DMS53 treated with DMSO at 0.1 percent for 48 hours (cell line): ENCODE data around the gene FNDC3B.

Experiments
- DNase-seq: peaks from one replicate; lab custom pipeline; 2025; ENCODE audit not compliant: unreplicated experiment; lab: John Stamatoyannopoulos, UW

The FNDC3B gene

GRCh38 chr3:172379372-172379771 lies 340.0 kb downstream of the FNDC3B start:
- no peak for DNase-seq

- no peak for DNase-seq
These were observed 341.3 kb downstream of the FNDC3B start for GRCh38 chr3:172380632-172381031.

- no peak for DNase-seq
These were observed 344.0 kb downstream of the FNDC3B start for GRCh38 chr3:172383306-172383796.

DNA sequence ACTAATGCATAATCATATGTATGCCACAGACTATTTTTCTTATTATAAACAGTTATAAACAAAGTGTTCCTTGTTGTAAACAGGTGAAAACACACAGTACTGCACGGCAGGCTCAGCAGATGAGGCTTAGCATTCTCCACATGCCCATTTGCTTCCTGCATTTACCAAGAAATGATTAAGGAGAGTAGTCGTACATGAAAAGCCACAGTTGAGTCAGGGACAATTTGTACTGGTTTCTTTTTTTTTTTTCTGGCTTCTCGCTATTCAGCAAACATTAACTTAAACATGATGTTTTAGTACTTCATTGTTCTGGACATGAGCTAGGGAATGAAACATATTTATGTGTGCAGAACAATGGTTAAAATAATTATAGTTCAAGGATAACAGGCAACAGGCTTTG lies 345.5 kb downstream of the FNDC3B start:
- DNase-seq, result no peak

DNA sequence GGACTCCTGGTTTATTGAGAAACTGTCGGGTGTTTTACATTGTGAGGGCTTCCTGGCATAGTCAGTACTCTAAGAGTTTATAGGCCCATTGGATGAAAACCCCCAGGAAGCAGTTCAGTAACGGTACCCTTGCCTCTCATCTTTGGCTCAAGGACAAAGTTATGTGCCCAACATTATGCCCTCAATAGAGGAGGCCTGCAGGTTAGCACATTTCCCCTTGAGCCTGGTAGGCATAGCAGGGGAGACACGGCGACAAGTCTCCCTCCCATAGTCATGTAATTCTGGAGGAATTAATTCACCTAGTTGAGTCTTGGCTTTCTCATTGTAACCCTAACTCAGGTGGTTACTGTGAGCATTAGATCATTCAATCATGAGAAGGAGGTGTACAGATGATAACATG lies 348.4 kb downstream of the FNDC3B start:
- DNase-seq, result no peak

GRCh38 chr3:172388412-172389078 lies 349.2 kb downstream of the FNDC3B start:
- no peak for DNase-seq

DNA sequence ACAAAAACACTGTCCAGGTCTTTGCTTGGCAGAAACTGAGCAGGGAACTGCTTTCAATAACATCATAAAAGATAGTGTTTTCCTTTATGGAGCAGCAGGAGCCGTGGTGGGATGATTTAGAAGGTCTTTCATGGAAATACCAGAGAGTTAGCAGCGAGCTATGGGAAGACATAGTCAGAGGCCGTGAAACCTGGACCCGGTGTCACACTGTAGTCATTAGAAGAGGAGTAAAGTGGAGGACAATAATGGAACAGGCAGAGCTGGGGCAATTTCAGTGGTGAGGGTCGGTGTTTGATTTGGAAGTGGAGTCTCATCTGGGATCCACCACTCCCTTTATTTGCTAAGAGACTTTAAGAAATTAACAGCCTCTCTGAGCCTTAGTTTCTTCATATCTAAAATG lies 351.4 kb downstream of the FNDC3B start:
- no peak for DNase-seq

GRCh38 chr3:172391592-172392302 lies 352.4 kb downstream of the FNDC3B start:
- DNase-seq, result no peak

GRCh38 chr3:172394692-172395091 lies 355.3 kb downstream of the FNDC3B start:
- DNase-seq, result no peak

DNA sequence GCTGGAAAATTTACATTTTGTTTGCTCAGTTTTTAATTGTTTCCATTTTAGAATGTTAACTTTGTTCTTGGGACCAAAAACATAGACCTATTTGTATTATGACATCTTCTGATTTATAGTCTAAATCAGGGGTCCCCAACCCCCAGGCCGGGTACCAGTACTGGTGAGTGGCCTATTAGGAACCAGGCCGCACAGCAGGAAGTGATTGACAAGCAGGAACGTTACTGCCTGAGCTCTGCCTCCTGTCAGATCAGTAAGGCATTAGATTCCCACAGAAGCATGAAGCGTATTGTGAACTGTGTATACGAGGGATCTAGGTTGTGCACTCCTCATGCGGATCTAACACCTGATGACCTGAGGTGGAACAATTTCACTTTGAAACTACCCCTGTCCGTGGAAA lies 357.0 kb downstream of the FNDC3B start:
- no peak for DNase-seq

DNA sequence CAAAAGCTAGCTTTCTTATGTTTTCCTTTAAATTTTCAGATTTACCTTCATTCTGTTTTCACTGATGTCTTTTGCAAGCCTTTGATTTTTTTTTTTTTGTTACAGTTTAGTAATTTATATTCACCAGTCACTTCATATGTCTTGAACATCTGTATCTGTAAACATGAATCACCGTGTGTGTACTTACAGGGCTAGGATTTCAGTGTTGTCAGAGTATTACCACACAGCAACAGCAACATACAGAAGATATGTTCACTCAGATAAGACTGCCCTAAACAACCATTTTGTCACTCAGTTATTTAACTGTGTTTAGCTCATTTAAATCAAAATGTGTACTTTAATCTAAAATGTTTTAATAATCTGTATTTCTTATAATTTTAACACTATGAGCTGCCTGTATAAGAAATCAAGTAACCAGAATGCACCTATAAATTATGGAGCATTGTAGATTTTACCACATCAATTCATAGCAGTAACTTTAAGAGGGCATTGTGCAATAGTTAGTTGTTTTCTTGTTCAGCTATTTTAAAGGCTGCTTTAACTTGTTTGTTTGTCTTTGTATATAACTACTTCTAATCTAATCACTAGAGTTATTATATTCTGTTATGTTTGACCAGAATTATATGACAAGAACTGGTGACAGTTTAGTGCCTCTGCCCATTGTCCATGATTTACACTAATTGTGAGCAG lies 358.5 kb downstream of the FNDC3B start:
- peak; percentile 9 for DNase-seq

- DNase-seq, result no peak
These were observed 359.1 kb downstream of the FNDC3B start for GRCh38 chr3:172398484-172398883.

GRCh38 chr3:172402090-172402489 lies 362.7 kb downstream of the FNDC3B start:
- DNase-seq, result no peak

- no peak for DNase-seq
These were observed 363.7 kb downstream of the FNDC3B start for GRCh38 chr3:172402892-172403643.

- DNase-seq, result no peak
These were observed 365.0 kb downstream of the FNDC3B start for GRCh38 chr3:172404237-172404962.

- DNase-seq, result no peak
These were observed 366.5 kb downstream of the FNDC3B start for GRCh38 chr3:172405914-172406313.

DNA sequence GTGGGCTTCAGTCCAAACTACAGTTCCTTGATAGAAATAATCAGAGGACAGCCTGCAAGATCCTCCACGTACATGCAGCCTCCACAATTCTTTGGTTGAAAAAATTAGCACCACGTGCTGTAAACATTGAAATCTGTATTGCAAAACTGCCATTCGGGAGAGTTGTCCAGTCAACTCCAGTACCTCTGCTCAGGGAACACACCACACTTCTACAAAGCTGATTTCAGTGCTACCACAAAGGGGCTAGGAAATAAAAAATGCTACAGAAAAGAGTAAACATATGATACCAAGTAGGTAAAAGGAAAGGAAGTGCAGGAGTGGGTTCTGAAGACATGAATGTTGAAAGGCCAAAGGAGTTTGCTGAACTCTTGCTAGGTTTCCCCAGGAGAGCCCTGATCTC lies 368.5 kb downstream of the FNDC3B start:
- no peak for DNase-seq

GRCh38 chr3:172410702-172411477 lies 371.5 kb downstream of the FNDC3B start:
- no peak for DNase-seq

- no peak for DNase-seq
These were observed 372.1 kb downstream of the FNDC3B start for GRCh38 chr3:172411478-172411947.

DNA sequence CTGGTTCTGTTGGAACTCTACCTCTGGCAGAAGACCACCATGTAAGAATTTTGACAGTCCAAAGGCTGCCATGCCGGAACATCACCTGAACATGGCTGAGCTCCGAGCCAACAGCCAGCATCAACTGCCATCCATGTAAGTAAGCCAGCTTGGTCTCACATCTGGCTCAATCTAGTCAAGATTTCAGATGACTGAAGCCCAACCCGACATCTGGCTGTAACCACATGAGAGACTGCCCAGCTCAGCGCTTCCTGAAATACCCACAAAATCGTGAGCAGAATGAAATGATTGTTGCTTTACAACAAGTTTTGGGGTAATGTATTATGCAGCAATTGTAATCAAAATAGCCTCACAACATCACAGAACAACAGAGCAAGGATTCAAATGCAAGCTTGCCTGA lies 375.9 kb downstream of the FNDC3B start:
- no peak for DNase-seq
